Ishikawa (cell line): ENCODE results near the gene PRICKLE2.

Source experiments
- CEBPB ChIP-seq: IDR thresholded peaks from 2 replicates; pipeline ENCODE4 v1.6.1; 2012
- CREB1 ChIP-seq: IDR thresholded peaks from 2 replicates; pipeline ENCODE4 v1.6.1; 2012; ENCODE audit warnings: low read depth
- EGR1 ChIP-seq: IDR thresholded peaks from 2 replicates; pipeline ENCODE4 v1.6.1; 2012
- EP300 ChIP-seq: IDR thresholded peaks from 2 replicates; pipeline ENCODE4 v1.6.1; 2012; ENCODE audit warnings: borderline replicate concordance
- FOXM1 ChIP-seq: IDR thresholded peaks from 2 replicates; pipeline ENCODE4 v1.6.1; 2012; ENCODE audit warnings: low read depth, borderline replicate concordance
- NFIC ChIP-seq: IDR thresholded peaks from 2 replicates; pipeline ENCODE4 v1.6.1; 2012
- RAD21 ChIP-seq: IDR thresholded peaks from 2 replicates; pipeline ENCODE4 v1.6.1; 2012; ENCODE audit warnings: low read depth
- REST ChIP-seq: IDR thresholded peaks from 2 replicates; pipeline ENCODE4 v1.6.1; 2012; ENCODE audit warnings: low read depth, mild to moderate bottlenecking
- TAF1 ChIP-seq: IDR thresholded peaks from 2 replicates; pipeline ENCODE4 v1.6.1; 2012; ENCODE audit warnings: low read depth, mild to moderate bottlenecking
- TCF12 ChIP-seq: IDR thresholded peaks from 2 replicates; pipeline ENCODE4 v1.6.1; 2012; ENCODE audit warnings: low read depth
- TEAD4 ChIP-seq: IDR thresholded peaks from 2 replicates; pipeline ENCODE4 v1.6.1; 2012
- USF1 ChIP-seq: IDR thresholded peaks from 2 replicates; pipeline ENCODE4 v1.6.1; 2012
- YY1 ChIP-seq: IDR thresholded peaks from 2 replicates; pipeline ENCODE4 v1.6.1; 2012; ENCODE audit warnings: low read depth
- ZBTB7A ChIP-seq: IDR thresholded peaks from 2 replicates; pipeline ENCODE4 v1.6.1; 2012; ENCODE audit warnings: low read depth
- TF ChIP-seq, protein P1 (sequence below): IDR thresholded peaks from 2 replicates; pipeline ENCODE4 v1.6.1; 2012

Gene PRICKLE2

DNA sequence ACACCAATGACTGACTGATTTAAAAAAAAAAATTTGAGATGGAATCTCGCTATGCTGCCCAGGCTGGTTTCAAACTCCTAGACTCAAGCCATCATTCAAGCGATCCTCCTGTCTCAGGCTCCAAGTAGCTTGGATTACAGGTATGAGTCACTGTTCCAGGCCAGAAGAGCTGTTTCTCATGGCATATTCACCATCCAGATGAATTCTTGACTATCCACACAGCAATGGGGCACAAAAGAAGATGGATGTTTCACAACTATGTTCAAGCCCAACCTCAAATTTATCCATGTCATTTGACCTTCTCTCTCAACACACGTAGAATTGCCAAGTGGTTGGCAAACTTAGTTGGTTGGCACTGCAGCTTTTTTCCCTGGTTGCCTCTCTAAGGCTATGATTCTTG, 40.6 kb downstream of the PRICKLE2 start:
- TF ChIP-seq, protein P1, sequence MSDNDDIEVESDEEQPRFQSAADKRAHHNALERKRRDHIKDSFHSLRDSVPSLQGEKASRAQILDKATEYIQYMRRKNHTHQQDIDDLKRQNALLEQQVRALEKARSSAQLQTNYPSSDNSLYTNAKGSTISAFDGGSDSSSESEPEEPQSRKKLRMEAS = no peak
- TF ChIP-seq FOXM1 = no peak
- TF ChIP-seq CEBPB = no peak
- no peak for TF ChIP-seq NFIC
- no peak for TF ChIP-seq USF1
- TF ChIP-seq REST = no peak
- no peak for TF ChIP-seq RAD21
- TF ChIP-seq TAF1 = no peak
- no peak for TF ChIP-seq YY1
- TF ChIP-seq TEAD4 = no peak
- TF ChIP-seq ZBTB7A = no peak
- no peak for TF ChIP-seq EGR1
- TF ChIP-seq CREB1 = no peak
- TF ChIP-seq EP300 = no peak
- TF ChIP-seq TCF12 = no peak

GRCh38 chr3:64179860-64180259, 45.4 kb downstream of the PRICKLE2 start:
- no peak for TF ChIP-seq YY1
- no peak for TF ChIP-seq CREB1
- TF ChIP-seq CEBPB = no peak
- no peak for TF ChIP-seq TCF12
- no peak for TF ChIP-seq NFIC
- no peak for TF ChIP-seq REST
- TF ChIP-seq USF1 = no peak
- TF ChIP-seq RAD21 = no peak
- TF ChIP-seq EP300 = no peak
- no peak for TF ChIP-seq TAF1
- no peak for TF ChIP-seq FOXM1
- TF ChIP-seq, protein P1 = no peak
- TF ChIP-seq EGR1 = no peak
- no peak for TF ChIP-seq TEAD4
- TF ChIP-seq ZBTB7A = no peak

DNA sequence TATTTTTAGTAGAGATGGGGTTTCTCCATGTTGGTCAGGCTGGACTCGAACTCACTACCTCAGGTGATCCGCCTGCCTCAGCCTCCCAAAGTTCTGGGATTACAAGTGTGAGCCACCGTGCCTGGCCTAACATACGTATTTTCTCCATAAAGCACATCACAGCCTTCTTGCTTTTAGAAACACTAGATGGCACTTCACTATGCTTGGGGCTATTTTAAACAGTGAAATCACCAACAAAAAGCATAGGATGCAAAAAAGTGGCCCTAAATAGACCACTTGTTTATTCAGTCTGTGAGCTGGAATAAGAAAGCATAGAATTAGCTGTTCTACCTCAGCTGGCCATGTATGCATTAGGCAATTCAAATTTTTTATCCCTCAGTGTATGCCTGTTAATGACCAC, 46.0 kb downstream of the PRICKLE2 start:
- TF ChIP-seq NFIC = no peak
- TF ChIP-seq, protein P1 = no peak
- no peak for TF ChIP-seq REST
- TF ChIP-seq TEAD4 = no peak
- no peak for TF ChIP-seq EP300
- no peak for TF ChIP-seq FOXM1
- no peak for TF ChIP-seq ZBTB7A
- no peak for TF ChIP-seq YY1
- no peak for TF ChIP-seq EGR1
- no peak for TF ChIP-seq CREB1
- TF ChIP-seq TCF12 = no peak
- no peak; the same call in 1 of the 2 replicates for TF ChIP-seq RAD21
- no peak for TF ChIP-seq CEBPB
- no peak for TF ChIP-seq TAF1
- no peak for TF ChIP-seq USF1

GRCh38 chr3:64178419-64178818, 46.8 kb downstream of the PRICKLE2 start:
- no peak for TF ChIP-seq TCF12
- no peak for TF ChIP-seq TAF1
- TF ChIP-seq CREB1 = no peak
- TF ChIP-seq TEAD4 = no peak
- TF ChIP-seq REST = no peak
- TF ChIP-seq NFIC = no peak
- TF ChIP-seq YY1 = no peak
- TF ChIP-seq CEBPB = no peak
- TF ChIP-seq EP300 = no peak
- TF ChIP-seq FOXM1 = no peak
- TF ChIP-seq ZBTB7A = no peak
- TF ChIP-seq, protein P1 = no peak
